ENCODE results near the gene VAV3.

VAV3 gene

DNA sequence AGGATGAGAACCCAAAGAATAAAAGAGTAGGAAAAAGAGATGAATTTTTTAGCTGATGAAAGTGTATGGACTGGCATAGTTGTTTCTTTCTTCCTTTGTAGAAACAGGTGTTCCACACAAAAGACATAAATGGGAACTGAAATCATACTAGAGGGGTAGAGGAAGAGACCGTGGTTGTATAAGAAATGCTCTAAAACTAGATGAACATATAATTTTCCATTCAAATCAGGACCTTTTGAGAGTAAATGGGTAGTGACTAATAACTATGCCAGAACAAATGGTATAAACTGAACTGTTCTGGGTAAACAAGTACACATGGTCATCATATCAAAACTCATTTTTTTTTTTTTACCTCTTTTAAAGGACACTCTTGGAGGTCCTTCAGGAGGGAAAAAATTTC lies 344.2 kb downstream of the VAV3 start:
- DNase-seq: no peak

DNA sequence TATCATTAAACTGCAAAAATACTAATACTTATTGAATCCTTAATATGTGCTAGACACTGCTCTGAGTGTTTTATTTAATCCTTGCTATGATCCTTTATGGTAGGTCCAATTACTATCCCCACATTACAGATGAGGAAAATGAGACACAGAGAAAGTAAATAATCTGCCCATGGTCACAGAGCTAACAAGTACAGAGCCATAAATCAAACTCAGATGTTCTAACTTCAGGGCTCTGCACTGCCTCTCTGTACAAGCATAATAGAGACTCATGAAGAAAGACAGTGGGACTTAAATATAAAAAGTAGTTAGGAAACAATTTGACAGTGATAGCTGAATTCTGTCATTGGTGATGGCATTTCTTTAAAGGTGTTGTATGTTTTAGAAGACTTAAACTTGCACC lies 346.4 kb downstream of the VAV3 start:
- no peak for DNase-seq

DNA sequence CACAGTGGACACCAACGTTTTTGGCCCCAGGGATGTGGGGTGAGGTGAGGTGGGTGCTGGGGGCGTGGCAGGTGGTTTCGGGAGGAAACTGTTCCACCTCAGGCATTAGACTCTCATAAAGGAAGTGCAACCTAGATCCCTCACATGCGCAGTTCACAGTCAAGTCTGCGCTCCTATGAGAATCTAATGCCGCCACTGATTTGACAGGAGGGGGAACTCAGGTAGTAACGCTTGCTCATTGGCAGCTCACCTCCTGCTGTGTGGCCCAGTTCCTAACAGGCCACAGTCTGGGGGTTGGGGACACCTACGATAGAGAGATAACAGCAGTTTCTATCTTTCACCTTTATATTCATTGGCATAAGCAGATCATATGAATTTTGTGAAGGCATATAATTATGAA lies 347.1 kb downstream of the VAV3 start:
- no peak for DNase-seq

DNA sequence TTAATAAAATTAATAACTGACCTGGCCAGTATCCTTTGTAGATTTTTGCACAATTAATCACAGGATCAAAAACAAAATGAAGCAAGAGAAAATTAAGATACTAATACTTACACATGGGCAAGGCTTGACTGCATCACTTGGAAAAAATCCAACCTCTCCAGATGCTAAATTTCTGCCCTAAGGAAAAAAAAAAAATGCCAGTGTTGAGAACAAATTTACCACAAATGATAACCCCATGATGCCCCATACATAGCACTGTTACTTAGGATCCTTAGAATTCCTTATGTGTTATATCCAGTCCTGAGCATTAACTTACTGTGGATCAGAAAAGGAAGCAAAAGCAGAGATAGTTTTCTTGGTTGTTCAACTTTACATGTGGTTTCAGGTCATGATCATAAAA lies 347.5 kb downstream of the VAV3 start:
- no peak for DNase-seq

DNA sequence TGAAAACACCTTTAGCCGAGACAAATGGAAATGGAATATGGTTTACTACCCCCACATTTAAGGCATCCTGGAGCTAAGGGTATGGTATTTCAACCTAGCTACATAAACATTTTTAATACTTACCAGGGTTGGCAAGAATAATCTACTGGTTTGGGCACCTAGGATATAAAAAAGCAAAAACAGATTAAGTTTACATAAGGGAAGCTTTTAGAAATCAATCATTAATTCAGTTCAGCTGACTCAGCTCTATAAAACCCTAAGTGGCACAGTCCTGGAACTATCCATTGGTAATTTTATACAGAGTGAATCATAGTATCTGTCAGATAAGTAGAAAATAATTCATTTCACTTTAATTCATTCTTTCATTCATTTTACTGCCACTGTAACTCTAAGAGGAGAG lies 355.2 kb downstream of the VAV3 start:
- no peak for DNase-seq

DNA sequence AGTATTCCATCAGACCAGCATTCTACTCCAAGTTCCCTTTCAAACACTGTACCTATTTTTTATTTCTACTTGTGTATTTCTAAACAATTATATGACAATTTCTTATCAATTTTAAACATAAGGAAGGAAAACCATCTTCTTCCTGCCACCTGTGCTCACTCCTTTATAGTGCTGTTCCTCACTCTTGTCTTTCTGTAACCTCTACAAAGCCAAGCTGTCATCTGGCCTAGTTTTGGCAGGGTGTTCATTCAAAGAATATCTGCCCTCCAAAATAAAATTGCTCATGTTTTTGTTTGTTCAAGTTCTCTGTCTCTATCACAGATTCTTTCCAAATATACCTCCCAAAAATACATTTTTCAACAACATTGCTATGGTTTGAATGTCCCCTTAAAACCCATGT lies 360.2 kb downstream of the VAV3 start:
- no peak for DNase-seq

DNA sequence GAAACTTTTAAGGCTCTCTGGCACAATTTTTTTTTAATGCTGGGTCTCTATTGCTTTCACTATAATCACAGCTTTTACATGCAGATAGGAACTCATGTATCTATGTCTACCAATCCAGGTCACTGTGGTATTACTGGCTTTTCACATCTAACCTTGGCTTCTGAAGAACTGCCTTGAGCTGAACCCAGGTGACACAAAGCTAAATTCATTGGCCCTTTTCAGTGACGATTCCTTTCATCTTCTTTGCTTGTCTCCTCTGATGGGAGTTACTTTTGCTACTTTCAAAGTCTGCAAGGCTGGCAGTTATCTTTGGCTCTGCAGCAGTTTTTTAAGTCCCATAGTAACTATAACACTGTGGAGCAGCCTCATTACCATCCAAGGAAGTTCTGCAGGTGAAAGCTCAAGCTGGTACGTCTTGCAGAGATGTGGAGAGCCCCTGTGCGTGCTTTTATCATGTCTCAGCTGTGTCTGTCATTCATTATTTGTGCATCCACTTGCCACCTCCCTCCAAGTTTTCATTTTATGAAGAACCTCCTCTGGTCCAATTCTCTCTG lies 364.3 kb downstream of the VAV3 start:
- DNase-seq: no peak

DNA sequence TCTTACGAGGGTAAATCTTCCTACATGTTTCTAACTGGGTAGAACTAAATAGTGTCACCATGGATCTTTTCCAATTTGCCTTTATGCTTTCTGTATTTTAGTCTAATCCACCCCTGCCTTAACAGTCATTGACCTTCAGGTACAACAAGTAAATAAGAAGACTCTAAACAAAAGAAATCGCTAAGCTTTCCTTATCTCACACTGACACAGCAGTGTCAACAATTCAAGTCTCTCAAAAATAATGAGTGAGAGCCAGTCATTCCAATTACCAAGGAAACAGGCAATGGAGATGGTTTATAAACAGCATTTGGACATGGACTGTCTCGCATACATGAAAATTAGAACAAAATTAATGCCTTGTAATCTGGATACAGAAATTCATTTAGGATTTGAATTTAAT lies 365.8 kb downstream of the VAV3 start:
- no peak for DNase-seq

DNA sequence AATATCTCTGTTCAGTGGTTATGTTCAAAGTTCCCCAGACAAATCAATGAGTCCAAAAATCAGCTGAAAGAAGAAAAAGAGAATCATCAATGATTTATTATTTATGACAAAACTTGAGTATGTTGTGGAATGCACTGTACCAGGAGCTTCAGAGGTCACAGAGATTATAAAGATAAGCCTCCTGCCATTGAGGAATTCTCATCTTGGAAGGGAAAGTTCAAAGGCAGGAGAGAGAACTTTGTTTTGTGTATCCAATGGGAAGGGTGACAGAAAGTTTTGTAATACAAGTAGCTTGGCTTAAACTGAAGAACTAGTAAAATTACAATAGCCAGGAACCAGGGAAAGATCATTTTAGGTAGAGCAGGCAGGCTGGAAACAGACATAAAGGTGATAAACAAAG lies 367.7 kb downstream of the VAV3 start:
- DNase-seq: no peak

DNA sequence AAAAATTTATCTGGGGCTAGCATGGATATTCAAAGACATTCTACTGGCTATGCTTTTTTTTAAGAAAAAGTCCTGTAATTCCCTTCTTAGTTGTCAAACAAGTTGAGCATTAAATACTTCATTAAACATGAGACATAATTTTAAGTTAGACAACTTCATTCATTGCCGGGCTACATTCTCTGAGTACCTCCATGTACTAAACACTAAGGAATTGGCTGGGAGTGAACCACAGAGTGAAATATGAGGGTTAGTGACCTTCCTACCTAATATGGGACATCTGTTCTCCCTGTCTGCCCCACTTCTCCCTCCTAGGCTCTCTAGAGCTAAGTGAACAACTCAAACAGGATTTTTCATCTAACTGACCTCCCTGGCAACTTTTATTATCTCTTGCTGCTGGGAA lies 370.4 kb downstream of the VAV3 start:
- no peak for DNase-seq

DNA sequence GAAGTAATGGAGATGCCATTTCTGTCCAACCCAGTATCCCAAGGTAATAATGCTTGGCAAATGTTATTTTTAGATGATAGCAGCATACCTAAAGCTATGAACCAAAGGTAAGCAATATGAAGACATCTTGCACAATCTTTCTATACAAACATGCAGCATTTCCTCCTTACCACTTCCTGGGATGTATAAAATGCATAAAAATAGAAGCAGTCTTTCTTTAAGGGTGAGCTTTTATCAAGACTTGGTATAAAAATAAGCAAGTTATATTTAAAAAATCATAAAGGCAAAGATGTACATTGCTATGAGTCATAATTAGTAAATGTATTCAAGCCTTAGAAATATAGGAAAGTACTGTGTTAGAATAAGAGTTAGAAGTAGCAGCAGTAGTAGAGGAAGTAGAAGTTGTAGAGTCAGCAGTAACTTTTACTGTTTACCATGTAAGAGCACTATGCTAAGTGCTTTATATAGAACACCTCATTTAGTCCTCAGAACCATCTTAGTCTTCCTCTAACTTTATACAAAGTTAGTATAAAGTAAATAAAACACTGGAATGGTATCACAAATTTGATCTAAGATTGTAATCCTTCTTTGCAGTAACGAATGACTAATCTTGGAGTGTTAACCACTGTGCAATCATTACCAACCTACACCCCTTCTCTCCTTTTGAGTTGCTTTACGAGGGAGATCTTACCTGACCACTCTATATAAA lies 371.3 kb downstream of the VAV3 start:
- no peak for DNase-seq

DNA sequence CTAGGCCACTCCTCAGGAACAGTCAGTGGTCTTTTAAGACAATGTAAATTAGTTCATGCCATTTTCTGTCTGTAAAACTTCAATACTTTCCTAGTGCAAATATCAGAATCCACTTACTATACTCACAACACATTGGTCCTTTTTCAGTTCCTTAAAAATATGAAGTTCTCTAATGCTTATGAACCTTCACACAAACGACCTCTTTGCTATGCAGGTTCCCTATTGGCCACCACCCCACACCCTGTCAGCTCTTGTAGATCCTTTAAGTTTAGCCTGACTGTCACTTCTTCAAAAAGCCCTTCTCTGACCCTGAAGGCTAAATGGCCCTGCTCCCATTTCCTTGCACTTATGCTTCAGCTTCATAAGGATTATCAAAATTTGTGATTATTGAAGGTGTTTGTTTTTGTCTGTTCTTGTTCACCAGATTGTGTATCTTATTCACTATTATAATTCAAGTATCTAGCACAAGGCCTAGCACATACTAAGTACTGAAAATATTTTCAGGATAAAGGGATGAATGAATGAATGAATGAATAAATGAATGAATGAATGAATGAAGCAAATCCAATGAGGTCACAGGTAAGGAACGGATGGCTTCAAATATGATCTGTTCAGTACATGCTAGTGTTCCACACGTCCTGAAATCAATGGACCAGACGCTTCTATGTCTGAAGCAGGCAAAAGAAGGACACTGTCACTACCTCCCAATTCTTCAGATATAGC lies 373.9 kb downstream of the VAV3 start:
- peak; percentile 1 for DNase-seq

DNA sequence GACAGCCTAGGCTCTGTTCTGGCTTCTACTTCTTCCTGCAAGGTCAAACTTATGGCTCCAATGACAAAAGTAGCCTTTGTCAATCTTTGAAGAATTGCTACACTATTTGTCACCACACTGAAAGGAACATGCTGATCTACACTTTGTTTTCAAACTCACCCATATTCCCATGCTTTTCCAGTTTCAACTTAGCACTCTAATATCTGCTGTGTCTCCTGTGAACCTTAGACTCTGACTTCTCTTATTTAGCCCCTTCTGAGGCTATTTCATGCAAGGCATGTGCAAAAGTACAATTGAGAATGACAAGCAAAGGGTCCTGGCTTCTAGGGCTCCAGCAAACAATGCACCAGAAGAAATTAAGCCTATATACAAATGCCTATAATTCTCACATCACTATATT lies 374.9 kb downstream of the VAV3 start:
- DNase-seq: no peak

DNA sequence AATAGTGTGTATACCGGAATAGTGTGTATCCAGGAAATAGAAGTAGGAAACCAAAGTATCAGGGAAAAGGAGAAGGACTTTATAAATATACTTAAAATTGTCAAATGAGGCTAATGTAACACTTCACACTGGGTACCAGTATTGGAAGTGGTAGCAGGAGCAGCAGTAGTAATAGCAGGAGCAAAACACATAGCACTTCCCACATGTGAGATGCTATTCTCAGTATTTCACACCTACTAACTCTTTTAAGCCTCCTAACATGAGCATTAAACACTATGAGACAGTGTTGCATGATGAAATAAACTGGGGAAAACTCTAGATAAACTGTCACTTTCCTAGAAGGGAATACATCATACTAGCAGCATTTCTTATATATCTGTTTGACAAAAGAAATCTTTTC lies 376.7 kb downstream of the VAV3 start:
- no peak for DNase-seq

DNA sequence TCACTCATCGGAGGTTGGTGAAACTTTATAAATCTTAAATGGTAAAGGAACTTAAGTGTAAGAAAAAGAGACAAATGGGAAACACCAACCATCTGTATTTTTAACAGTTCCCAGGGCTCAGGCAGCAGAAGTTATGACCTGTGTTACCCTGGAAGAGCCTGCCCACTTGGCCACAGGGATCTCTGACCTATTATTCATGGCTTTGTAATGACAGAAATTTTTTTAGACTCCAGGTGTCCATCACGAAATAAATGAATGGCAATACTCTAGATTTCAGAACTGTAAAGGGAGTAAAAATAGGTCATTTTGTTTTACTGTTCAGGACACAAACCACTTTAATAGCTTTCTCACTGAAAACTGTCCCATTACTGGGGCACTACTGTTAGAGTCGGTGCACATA lies 389.8 kb downstream of the VAV3 start:
- DNase-seq: no peak

DNA sequence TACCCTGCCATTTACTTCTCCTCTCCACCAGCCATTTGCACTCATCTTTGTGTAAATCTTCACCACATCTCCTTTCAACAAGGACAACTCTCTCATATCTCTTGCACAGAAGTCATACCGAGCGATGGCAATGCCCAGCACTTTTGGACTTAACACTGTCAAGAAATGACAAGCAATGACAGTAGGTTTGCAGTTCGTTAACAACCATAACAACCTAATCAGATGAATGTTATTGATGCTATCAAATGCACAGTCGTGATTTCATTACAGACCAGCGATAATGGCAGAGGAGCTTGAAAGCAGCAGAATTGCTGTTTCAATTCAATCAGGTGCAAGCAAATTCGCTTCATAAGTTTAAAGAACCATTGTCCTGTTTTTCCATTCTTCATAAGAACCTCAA lies 390.9 kb downstream of the VAV3 start:
- DNase-seq: no peak

DNA sequence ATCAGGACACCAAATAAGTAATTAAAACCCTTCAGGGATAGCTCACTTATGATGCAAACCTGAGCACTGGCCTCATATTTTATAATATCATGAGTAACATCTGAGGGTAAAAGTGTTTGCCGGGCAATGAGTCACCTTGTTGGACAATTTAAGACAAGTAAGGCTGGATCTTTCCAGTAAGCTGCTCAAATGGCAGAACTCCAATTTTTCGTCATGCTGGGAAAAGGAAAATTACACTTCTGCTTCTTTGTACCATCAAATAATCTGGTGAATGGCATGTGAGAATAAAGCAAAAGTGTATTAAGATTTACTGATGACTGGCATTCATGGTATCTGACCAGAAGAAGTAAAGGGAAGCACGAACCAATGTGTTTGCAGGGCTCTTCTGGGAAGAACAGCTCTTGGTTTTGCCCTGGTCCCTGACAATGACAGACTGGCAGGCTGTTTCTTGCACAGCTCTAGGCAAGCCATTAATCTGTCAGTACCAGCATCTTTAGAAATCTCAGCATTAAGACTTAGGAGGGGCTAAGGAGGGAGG lies 392.2 kb downstream of the VAV3 start:
- DNase-seq: no peak

DNA sequence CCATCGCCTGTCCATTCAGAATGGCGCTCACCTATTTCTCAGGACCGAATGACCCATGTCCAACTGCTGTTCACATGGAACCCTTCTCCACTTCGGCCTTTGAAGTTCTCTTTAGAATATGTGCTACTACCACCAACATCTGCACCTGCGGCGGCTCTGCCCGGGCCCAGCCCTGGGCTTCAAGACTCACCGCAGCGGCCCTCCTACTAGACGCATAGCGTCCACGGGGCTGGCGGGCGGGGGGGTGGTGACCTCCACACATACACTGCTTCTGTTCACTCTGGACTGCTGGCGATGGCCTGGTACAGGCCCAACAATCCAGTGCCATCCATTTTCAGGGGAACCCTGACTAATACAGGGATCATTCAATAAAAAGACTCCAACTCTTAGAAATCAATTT lies 394.2 kb downstream of the VAV3 start:
- no peak for DNase-seq

DNA sequence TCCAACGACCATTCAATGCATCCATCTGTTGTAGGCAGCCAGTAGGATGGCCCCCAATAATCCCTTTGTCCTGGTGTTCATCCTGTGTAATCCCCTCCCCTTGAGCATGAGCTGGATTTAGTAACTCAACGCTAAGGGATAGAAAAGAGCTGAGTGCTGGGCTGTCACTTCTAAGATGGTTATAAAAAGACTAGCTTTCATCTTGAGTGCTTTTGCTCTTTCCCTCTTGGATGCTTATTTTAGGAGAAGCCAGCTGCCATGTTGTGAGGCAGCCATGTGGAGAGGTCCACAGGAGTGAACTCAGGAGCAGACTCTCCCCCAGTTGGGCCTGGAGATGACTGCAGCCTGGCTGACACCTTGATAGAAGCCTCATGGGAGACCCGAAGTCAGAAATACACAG lies 401.5 kb downstream of the VAV3 start:
- DNase-seq: no peak

DNA sequence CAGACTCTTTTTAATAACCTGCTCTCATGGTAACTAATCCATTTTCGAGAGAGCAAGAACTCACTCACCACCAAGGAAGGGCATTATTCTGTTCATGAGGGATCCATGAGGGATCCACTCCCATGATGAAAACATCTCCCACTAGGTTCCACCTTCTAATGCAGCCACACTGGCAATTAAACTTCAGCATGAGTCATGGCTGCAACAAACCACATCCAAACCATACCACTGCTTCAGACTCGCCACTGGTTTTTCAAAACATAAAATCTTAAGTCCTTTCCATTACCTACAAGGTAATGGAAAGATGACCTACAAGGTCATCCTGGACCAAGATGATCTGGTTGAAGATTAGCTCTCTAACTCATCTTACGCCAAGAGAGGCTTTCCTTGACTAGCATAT lies 405.1 kb downstream of the VAV3 start:
- no peak for DNase-seq

DNA sequence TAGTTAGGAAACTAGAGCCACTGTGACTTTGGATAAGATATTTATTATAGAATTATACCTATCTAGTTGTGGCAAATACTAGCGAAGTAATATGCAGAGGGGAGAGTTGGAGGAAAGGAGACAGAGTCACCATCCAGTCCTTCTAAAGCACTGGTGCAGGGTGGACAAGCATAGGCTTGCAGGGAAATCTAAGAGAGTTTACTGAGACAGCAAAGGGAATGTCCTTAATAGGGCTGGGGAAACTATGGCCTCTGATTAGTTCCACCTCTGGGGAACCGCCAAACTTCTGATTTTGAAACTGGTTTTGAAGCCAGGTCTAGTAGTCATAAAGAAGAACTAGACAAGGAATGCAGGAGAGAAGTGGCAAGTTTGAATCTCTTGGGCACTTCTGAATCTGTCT lies 407.9 kb downstream of the VAV3 start:
- DNase-seq: no peak

DNA sequence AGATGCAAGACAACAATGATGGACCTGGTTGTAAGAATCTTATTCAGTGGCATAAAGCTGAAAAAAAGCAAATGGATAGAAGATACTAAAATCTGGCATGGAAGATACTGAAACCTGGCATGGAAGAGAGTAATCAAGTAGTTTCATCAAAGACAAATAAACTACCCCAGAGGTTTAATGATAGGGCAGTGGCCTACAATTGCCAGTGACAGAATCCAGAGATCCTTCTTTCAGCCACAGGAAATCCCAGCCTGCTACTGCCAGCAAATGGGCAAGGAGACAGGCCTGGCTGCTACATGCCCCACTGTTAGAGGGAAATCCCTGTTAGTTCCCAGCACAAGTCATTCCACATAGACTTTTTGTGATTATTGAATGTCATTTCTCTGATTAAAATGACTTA lies 409.4 kb downstream of the VAV3 start:
- DNase-seq: no peak

DNA sequence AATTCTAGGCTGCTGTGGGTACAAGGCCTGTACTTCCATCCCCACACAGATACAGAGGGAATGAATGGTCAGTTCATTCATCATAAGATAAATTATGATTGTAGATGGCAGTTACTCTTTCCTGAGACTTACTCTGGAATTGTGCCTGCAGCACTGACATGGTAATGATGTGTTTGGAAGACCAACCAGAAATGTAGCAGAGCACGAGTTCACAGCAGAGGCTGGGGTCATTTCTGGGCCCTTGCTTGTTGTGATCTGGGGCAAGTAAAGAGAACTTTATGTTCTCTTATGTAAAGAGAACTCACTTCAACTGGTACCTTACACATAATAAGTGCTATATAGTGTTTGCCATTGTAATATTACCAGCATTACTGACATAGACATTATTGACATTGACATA lies 412.2 kb downstream of the VAV3 start:
- no peak for DNase-seq

DNA sequence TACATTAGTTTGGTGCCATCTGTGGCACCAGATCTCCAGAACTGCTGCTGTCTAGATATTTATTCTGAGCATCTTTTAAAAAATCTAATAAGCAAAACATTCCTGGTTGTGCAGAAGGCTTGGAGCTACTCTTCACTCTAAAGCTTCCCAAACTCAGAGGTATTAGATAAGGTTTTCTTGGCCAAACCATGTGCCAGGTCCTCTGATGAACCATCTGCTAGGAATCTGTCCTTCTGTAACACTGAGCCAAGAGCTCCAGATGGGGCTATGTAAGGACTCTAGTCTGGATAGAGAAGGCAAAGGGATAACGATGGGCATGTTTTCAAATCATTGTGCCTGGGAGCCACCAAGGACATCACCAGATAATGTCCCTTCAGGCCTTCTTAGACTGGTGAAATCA lies 413.5 kb downstream of the VAV3 start:
- DNase-seq: no peak

DNA sequence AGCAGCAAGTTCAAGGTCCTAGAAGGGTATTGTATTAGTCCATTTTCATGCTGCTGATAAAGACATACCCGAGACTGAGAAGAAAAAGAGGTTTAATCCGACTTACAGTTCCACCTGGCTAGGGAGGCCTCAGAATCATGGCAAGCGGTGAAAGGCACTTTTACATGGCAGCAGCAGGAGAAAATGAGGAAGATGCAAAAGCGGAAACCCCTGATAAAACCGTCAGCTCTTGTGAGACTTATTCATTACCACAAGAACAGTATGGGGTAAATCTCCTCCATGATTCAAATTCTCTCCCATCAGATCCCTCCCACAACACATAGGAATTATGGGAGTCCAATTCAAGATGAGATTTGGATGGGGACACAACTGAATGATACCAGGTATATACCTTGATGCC lies 414.6 kb downstream of the VAV3 start:
- DNase-seq: no peak
